ENCODE results near the gene NOL12. TPM values are rescaled to one million over a fixed set of nuclear protein-coding genes. Genes with fewer than 3 reads are reported as not detected.
A peak's percentile ranks its signal among the peaks of the same experiment; 100 is the strongest.

NOL12 gene
- total RNA-seq, 3 donors from 2014 or later, result 28.5 to 45.3 (median 42.6) TPM

DNA sequence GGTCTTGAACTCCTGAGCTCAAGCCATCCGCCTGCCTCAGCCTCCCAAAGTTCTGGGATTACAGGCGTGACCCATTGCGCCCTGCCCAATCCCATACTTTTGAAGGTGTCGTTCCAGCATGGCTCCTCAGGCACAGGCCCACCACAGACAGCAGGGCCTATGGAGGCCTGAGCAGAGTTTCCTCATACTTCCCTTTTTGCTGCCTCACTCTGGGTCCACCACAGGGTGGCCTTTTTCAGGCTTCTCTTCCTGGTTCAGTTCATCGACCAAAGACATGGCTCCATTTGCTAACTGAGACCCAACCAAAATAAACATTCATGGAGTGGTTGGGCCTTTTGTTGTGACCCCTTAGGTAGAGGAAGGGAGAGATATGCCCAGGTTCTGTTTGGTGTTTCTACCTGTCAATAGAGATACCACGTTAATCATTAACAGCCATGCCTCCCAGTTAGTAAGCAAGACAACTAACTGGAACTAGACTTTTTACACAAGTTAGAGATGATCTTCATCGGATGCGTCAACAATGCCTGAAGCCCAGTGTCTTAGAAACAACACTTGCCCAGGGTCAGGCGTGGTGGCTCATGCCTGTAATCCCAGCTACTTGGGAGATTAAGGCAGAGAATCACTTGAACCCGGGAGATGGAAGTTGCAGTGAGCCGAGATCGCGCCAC is 45.8 kb downstream of the NOL12 start:
- intact Hi-C loops (cut with DNase I, micrococcal nuclease), result no loop called here
- peak in 1 of 3 donors; percentile 69 for DNase-seq
- Histone ChIP-seq H3K4me1 (ENCODE audit: low read depth) (peaks cover 36% of the 10 kb centered on the region), H3K4me3 (no peak overlapping the region), H3K36me3 (ENCODE audit: low read depth) (no peaks in the 10 kb centered on the region), H3K9me3 (no peaks in the 10 kb centered on the region)
- ATAC-seq, result peak; percentile 89
- TF ChIP-seq, protein P1, sequence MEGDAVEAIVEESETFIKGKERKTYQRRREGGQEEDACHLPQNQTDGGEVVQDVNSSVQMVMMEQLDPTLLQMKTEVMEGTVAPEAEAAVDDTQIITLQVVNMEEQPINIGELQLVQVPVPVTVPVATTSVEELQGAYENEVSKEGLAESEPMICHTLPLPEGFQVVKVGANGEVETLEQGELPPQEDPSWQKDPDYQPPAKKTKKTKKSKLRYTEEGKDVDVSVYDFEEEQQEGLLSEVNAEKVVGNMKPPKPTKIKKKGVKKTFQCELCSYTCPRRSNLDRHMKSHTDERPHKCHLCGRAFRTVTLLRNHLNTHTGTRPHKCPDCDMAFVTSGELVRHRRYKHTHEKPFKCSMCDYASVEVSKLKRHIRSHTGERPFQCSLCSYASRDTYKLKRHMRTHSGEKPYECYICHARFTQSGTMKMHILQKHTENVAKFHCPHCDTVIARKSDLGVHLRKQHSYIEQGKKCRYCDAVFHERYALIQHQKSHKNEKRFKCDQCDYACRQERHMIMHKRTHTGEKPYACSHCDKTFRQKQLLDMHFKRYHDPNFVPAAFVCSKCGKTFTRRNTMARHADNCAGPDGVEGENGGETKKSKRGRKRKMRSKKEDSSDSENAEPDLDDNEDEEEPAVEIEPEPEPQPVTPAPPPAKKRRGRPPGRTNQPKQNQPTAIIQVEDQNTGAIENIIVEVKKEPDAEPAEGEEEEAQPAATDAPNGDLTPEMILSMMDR (IDR thresholded peaks at IDR 0.05), result no peak

- H3K4me3 ChIP-seq, result no peak overlapping the region
- DNase-seq (no peak), ATAC-seq (no peak)
- H3K4me1 ChIP-seq (ENCODE audit: low read depth), result peaks cover 36% of the 10 kb centered on the region
- TF ChIP-seq, protein P1 (IDR thresholded peaks at IDR 0.05), result no peak
- no peaks in the 10 kb centered on the region for H3K36me3 ChIP-seq (ENCODE audit: low read depth)
- intact Hi-C loops (cut with DNase I, micrococcal nuclease), result no loop called here
- no peaks in the 10 kb centered on the region for H3K9me3 ChIP-seq
Observed at GRCh38 chr22:37732699-37733607, 46.8 kb downstream of the NOL12 start.

DNA sequence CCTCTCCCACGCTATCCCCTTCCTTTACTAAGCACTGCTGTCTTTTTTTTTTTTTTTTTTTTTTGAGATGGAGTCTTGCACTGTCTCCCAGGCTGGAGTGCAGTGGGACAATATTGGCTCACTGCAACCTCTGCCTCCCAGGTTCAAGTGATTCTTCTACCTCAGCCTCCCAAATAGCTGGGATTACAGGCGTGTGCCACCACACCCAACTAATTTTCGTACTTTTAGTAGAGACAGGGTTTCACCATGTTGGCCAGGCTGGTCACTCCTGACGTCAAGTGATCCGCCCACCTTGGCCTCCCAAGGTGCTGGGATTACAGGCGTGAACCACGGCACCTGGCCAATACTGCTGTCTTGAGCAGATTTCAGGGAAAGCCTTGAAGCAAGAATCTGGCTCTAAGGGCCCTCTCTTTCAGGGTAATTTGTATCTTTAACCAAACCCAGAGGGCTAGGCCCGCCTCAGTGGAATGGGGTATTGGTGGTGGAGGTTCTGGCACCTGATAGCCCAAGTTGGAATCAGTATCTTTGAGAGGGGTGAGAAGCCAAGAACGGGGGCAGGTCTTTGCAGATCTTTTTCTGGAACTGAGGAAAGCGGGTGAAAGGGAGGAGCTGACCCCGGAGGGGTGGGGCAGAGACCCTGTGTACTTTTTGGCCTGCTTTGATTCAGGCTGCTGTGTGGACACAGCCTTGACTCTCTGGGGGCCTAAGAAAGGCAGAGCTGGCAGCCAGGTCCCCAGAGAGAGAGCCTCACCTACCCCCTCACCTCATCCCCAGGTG is 47.7 kb downstream of the NOL12 start:
- Histone ChIP-seq H3K4me3 (no peak overlapping the region), H3K4me1 (ENCODE audit: low read depth) (peaks cover 36% of the 10 kb centered on the region), H3K9me3 (no peaks in the 10 kb centered on the region), H3K36me3 (ENCODE audit: low read depth) (no peaks in the 10 kb centered on the region)
- intact Hi-C loops (cut with DNase I, micrococcal nuclease), result no loop called here
- DNase-seq (peak in 2 of 3 donors; percentile 72 to 74), ATAC-seq (peak; percentile 5)
- TF ChIP-seq, protein P1 (IDR thresholded peaks at IDR 0.05), result no peak

DNA sequence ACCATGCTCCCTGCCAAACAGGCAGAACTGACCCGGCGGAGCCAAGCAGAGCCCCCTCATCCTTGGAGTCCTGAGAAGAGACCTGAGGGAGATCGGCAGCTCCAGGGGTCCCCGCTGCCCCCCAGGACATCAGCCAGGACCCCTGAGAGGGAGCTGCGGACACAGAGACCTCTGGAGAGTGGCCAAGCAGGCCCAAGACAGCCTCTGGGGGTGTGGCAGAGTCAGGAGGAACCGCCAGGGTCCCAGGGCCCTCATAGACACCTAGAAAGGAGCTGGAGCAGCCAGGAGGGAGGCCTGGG is 48.2 kb downstream of the NOL12 start:
- TF ChIP-seq, protein P1 (IDR thresholded peaks at IDR 0.05), result no peak
- ATAC-seq (no peak), DNase-seq (no peak)
- no peak overlapping the region for H3K4me3 ChIP-seq
- peaks cover 36% of the 10 kb centered on the region for H3K4me1 ChIP-seq (ENCODE audit: low read depth)
- intact Hi-C loops (cut with DNase I, micrococcal nuclease), result no loop called here
- no peaks in the 10 kb centered on the region for H3K9me3 ChIP-seq
- H3K36me3 ChIP-seq (ENCODE audit: low read depth), result no peaks in the 10 kb centered on the region

GRCh38 chr22:37734964-37735451 is 48.9 kb downstream of the NOL12 start:
- ATAC-seq (peak; percentile 42), DNase-seq (peak in 2 of 3 donors; percentile 59 to 72)
- H3K9me3 ChIP-seq, result no peaks in the 10 kb centered on the region
- no peak overlapping the region for H3K4me3 ChIP-seq
- peaks cover 36% of the 10 kb centered on the region for H3K4me1 ChIP-seq (ENCODE audit: low read depth)
- TF ChIP-seq, protein P1 (IDR thresholded peaks at IDR 0.05), result no peak
- H3K36me3 ChIP-seq (ENCODE audit: low read depth), result no peaks in the 10 kb centered on the region
- intact Hi-C loops (cut with DNase I, micrococcal nuclease), result no loop called here
